Fibroblast of lung (primary cell): ENCODE measurements around the gene KRTAP9-7. TPM values are rescaled to one million over a fixed set of nuclear protein-coding genes. Genes with fewer than 3 reads are reported as not detected.

ENCODE experiments used
- DNase-seq, 2 donors: peaks; one replicate each; pipeline versions ENCODE4 v3.0.0 to v3.0.0-alpha.2; 2010; ENCODE audit warnings: low read depth in 2 of 2
- H2AFZ ChIP-seq: 2 replicates; pipeline ENCODE4 v1.5.1; 2012; ENCODE audit warnings: low read length, control low read depth, inconsistent platforms
- H3K27ac ChIP-seq: 2 replicates; pipeline ENCODE4 v1.5.1; 2011; ENCODE audit warnings: low read length, control low read depth; ENCODE audit not compliant: insufficient read depth
- H3K27me3 ChIP-seq: 2 replicates; pipeline ENCODE4 v1.5.1; 2011; ENCODE audit warnings: mild to moderate bottlenecking, low read length; ENCODE audit not compliant: control insufficient read depth, insufficient read depth
- H3K36me3 ChIP-seq: 2 replicates; pipeline ENCODE4 v1.5.1; 2011; ENCODE audit warnings: low read length; ENCODE audit not compliant: control insufficient read depth, insufficient read depth
- H3K4me1 ChIP-seq: 2 replicates; pipeline ENCODE4 v1.5.1; 2011; ENCODE audit warnings: low read length; ENCODE audit not compliant: control insufficient read depth, insufficient read depth; ENCODE audit errors: extremely low read depth
- H3K4me2 ChIP-seq: 2 replicates; pipeline ENCODE4 v1.5.1; 2011; ENCODE audit warnings: low read length, control low read depth; ENCODE audit not compliant: insufficient read depth; ENCODE audit errors: extremely low read depth
- H3K4me3 ChIP-seq, 4 experiments: fragments of 200-600 bp in 1 of 4; sonication (generic) in 1 of 4; replicated peaks in 1 of 4; 2 replicates each; pipeline ENCODE4 v1.5.1; 2011 to 2016; ENCODE audit warnings: low read length in 4 of 4, low read depth in 3 of 4, mild to moderate bottlenecking in 3 of 4, control low read depth in 2 of 4, inconsistent platforms in 1 of 4, mixed read lengths in 1 of 4; ENCODE audit not compliant: insufficient read depth in 1 of 4; ENCODE audit errors: control extremely low read depth in 1 of 4
- H3K79me2 ChIP-seq: 2 replicates; pipeline ENCODE4 v1.5.1; 2012; ENCODE audit warnings: mild to moderate bottlenecking, low read length, inconsistent platforms; ENCODE audit not compliant: control insufficient read depth, insufficient read depth
- H3K9ac ChIP-seq: 2 replicates; pipeline ENCODE4 v1.5.1; 2011; ENCODE audit warnings: mild to moderate bottlenecking, low read length, control low read depth; ENCODE audit not compliant: insufficient read depth
- H3K9me3 ChIP-seq: 2 replicates; pipeline ENCODE4 v1.5.1; 2012; ENCODE audit warnings: low read depth, low read length; ENCODE audit not compliant: control insufficient read depth, insufficient read depth
- H4K20me1 ChIP-seq: 2 replicates; pipeline ENCODE4 v1.5.1; 2011; ENCODE audit warnings: low read length; ENCODE audit not compliant: control insufficient read depth, insufficient read depth; ENCODE audit errors: extremely low read depth
- CTCF ChIP-seq, 2 donors: IDR thresholded peaks in 1 of 2; conservative IDR thresholded peaks in 1 of 2; 1 replicate in 1 of 2; 2 replicates in 1 of 2; pipeline ENCODE4 v1.5.1; 2011 to 2012; ENCODE audit warnings: low read length in 2 of 2, control low read depth in 1 of 2, inconsistent platforms in 1 of 2, low read depth in 1 of 2, mild to moderate bottlenecking in 1 of 2
- EZH2 ChIP-seq: IDR thresholded peaks from 2 replicates; pipeline ENCODE4 v1.5.1; 2012; ENCODE audit warnings: low read length, control low read depth, mild to moderate bottlenecking; ENCODE audit errors: missing control alignments
- polyA plus RNA-seq, 2 donors: library from polyadenylated mRNA; depleted of rRNA in 1 of 2; stranded (reverse) in 1 of 2; unstranded in 1 of 2; fragments of >200 nt; gene quantifications; 2 replicates each; pipeline ENCODE4 v1.2.1, GENCODE V29; 2011 to 2012; ENCODE audit warnings: missing spikeins in 1 of 2
- total RNA-seq: library from RNA; depleted of rRNA; stranded (reverse); fragments of >200 nt; gene quantifications from 2 replicates; pipeline ENCODE4 v1.2.1, GENCODE V29; 2014

KRTAP9-7 gene
- total and polyA plus RNA-seq, 2 donors (not counting 1 experiment from before 2014, with no cell fraction given) = not detected

GRCh38 chr17:41318231-41318630 lies 42.7 kb downstream of the KRTAP9-7 start:
- H3K9ac ChIP-seq = no peak overlapping the region
- no peak for DNase-seq
- no peaks in the 10 kb centered on the region for H4K20me1 ChIP-seq
- H2AFZ ChIP-seq = no peak overlapping the region
- no peak overlapping the region for H3K4me3 ChIP-seq
- TF ChIP-seq EZH2 (no peak), CTCF (conservative IDR thresholded peaks at IDR 0.05 in 1 of 2, IDR thresholded peaks at IDR 0.05 in 1 of 2; ENCODE audit: low read depth in 1 of 2, low read length in 2 of 2) (no peak)
- H3K79me2 ChIP-seq = no peaks in the 10 kb centered on the region
- no peak overlapping the region for H3K4me2 ChIP-seq
- no peak overlapping the region for H3K27ac ChIP-seq
- peaks cover 3% of the 10 kb centered on the region for H3K27me3 ChIP-seq
- H3K4me1 ChIP-seq = peaks cover 5% of the 10 kb centered on the region
- H3K36me3 ChIP-seq = no peaks in the 10 kb centered on the region
- no peaks in the 10 kb centered on the region for H3K9me3 ChIP-seq

- Histone ChIP-seq H3K4me2 (no peak overlapping the region), H3K4me1 (peaks cover 5% of the 10 kb centered on the region), H3K36me3 (no peaks in the 10 kb centered on the region), H3K9ac (no peak overlapping the region), H3K27me3 (no peaks in the 10 kb centered on the region), H3K9me3 (no peaks in the 10 kb centered on the region), H4K20me1 (no peaks in the 10 kb centered on the region), H3K79me2 (no peaks in the 10 kb centered on the region), H3K4me3 (no peak overlapping the region), H3K27ac (no peak overlapping the region), H2AFZ (peak overlapping the region; percentile 64)
- DNase-seq = peak; percentile 62 to 68
- peak; percentile 90 for TF ChIP-seq CTCF (conservative IDR thresholded peaks at IDR 0.05 in 1 of 2, IDR thresholded peaks at IDR 0.05 in 1 of 2; ENCODE audit: low read depth in 1 of 2, low read length in 2 of 2)
- TF ChIP-seq EZH2 = no peak
Observed at GRCh38 chr17:41322094-41322902, 46.8 kb downstream of the KRTAP9-7 start.

- no peaks in the 10 kb centered on the region for H3K9me3 ChIP-seq
- no peak overlapping the region for H3K4me2 ChIP-seq
- H2AFZ ChIP-seq = no peak overlapping the region
- H3K79me2 ChIP-seq = no peaks in the 10 kb centered on the region
- no peak for DNase-seq
- H3K36me3 ChIP-seq = no peaks in the 10 kb centered on the region
- peaks cover 5% of the 10 kb centered on the region for H3K4me1 ChIP-seq
- TF ChIP-seq EZH2 (no peak), CTCF (conservative IDR thresholded peaks at IDR 0.05 in 1 of 2, IDR thresholded peaks at IDR 0.05 in 1 of 2; ENCODE audit: low read depth in 1 of 2, low read length in 2 of 2) (no peak)
- no peaks in the 10 kb centered on the region for H3K27me3 ChIP-seq
- H3K27ac ChIP-seq = no peak overlapping the region
- H3K4me3 ChIP-seq = no peak overlapping the region
- no peak overlapping the region for H3K9ac ChIP-seq
- H4K20me1 ChIP-seq = no peaks in the 10 kb centered on the region
Observed at GRCh38 chr17:41322903-41323895, 47.7 kb downstream of the KRTAP9-7 start.
